A673 (cell line): Measurements from ENCODE around the gene DUS2. TPM values are rescaled to one million over a fixed set of nuclear protein-coding genes. Genes with fewer than 3 reads are reported as not detected.

Experiments used
- BruUV-seq: library from RNA; stranded (reverse); fragments of 400-500 nt; replicated peaks from 2 replicates; lab custom pipeline; 2021; lab: Mats Ljungman, UMichigan
- CTCF ChIA-PET: fragments of 300-600 bp; sonication (Branson Sonifier 250); formaldehyde crosslinking; loops from one replicate; lab custom pipeline; 2022; ENCODE audit warnings: antibody characterized with exemption; lab: Charles Lee
- POLR2A ChIA-PET: fragments of 300-600 bp; sonication (Branson Sonifier 250); formaldehyde crosslinking; loops from one replicate; lab custom pipeline; 2022; ENCODE audit warnings: antibody characterized with exemption; ENCODE audit not compliant: low non-redundant PET; lab: Charles Lee
- DNase-seq: peaks from one replicate; pipeline ENCODE4 v3.0.0-alpha.2; 2015; ENCODE audit warnings: low spot score
- H3K27ac ChIP-seq: fragments of 200-600 bp; sonication (generic); 2 replicates; pipeline ENCODE4 v1.5.1; 2016; ENCODE audit warnings: mixed run types, low read depth, mild to moderate bottlenecking, mixed read lengths, antibody characterized with exemption, low read length; ENCODE audit not compliant: poor library complexity, severe bottlenecking
- H3K27me3 ChIP-seq: fragments of 200-600 bp; sonication (generic); replicated peaks from 2 replicates; pipeline ENCODE4 v1.6.1; 2017; ENCODE audit warnings: mixed run types, low read depth, mild to moderate bottlenecking, mixed read lengths, antibody characterized with exemption, low read length; ENCODE audit not compliant: insufficient read depth, poor library complexity
- H3K36me3 ChIP-seq: fragments of 200-600 bp; sonication (generic); 2 replicates; pipeline ENCODE4 v1.6.1; 2016; ENCODE audit warnings: mixed run types, mild to moderate bottlenecking, mixed read lengths, antibody characterized with exemption, low read length; ENCODE audit not compliant: insufficient read depth, poor library complexity, severe bottlenecking
- H3K4me1 ChIP-seq: fragments of 200-600 bp; sonication (generic); 2 replicates; pipeline ENCODE4 v1.6.1; 2017; ENCODE audit warnings: mixed run types, mild to moderate bottlenecking, mixed read lengths, antibody characterized with exemption, low read length; ENCODE audit not compliant: insufficient read depth, poor library complexity, severe bottlenecking
- H3K4me3 ChIP-seq: fragments of 200-600 bp; sonication (generic); 2 replicates; pipeline ENCODE4 v1.5.1; 2016; ENCODE audit warnings: low read depth, mixed run types, mild to moderate bottlenecking, mixed read lengths, low read length; ENCODE audit not compliant: poor library complexity, severe bottlenecking
- H3K9me3 ChIP-seq: fragments of 200-600 bp; sonication (generic); 2 replicates; pipeline ENCODE4 v1.6.1; 2016; ENCODE audit warnings: mixed run types, low read depth, mild to moderate bottlenecking, mixed read lengths, antibody characterized with exemption, low read length; ENCODE audit not compliant: poor library complexity, severe bottlenecking
- EZH2 ChIP-seq: fragments of 200-600 bp; sonication (generic); IDR thresholded peaks from 2 replicates; pipeline ENCODE4 v1.6.1; 2017; ENCODE audit warnings: borderline replicate concordance, low read depth, mild to moderate bottlenecking, mixed read lengths, antibody characterized with exemption, low read length; ENCODE audit not compliant: poor library complexity, severe bottlenecking
- intact Hi-C: fragments of 100-400 bp; cut with micrococcal nuclease; formaldehyde crosslinking; loops from one replicate; pipeline ENCODE4 v1.10.0; 2022; ENCODE audit not compliant: unreplicated experiment
- total RNA-seq: library from RNA; stranded (reverse); gene quantifications from 2 replicates; pipeline ENCODE4 v1.2.3, GENCODE V29; 2021
- TF ChIP-seq, protein P1 (sequence below): fragments of 300-800, 200-600 bp; sonication (generic); conservative IDR thresholded peaks from 2 replicates; pipeline ENCODE4 v1.5.1; 2017; ENCODE audit warnings: low read depth, mild to moderate bottlenecking, antibody characterized with exemption, low read length, moderate library complexity, mixed read lengths

Gene DUS2
- total RNA-seq, 1 experiment from 2014 or later, result 19.7 TPM

DNA sequence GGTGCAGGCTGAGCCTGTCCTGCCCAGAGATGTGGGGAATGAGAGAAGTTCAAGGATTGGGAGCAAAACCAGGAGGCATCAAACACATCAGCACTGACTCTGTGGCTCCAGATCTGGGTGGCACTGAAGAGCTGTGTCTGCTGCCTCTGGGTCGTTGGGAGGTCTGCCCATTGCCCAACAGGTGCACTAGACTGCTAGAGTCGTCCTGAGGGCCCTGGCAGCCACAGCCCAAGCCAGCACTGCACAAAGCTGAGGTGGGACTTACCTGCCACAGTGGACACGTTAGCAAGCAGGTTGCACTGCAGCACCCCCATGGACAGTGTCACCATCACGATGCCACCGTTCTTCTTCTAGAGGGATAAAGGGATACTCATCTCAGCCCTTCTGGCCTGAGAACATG, 46.1 kb upstream of the DUS2 start:
- ChIA-PET POLR2A (no interaction called here), CTCF (no interaction called here)
- intact Hi-C loops, result no loop called here
- no peaks in the 10 kb centered on the region for H3K9me3 ChIP-seq
- BruUV-seq, result no TSS peak
- H3K27ac ChIP-seq, result no peak overlapping the region
- H3K27me3 ChIP-seq, result no peaks in the 10 kb centered on the region
- no peak overlapping the region for H3K4me3 ChIP-seq
- no peaks in the 10 kb centered on the region for H3K4me1 ChIP-seq
- no peak for TF ChIP-seq EZH2
- TF ChIP-seq, protein P1, sequence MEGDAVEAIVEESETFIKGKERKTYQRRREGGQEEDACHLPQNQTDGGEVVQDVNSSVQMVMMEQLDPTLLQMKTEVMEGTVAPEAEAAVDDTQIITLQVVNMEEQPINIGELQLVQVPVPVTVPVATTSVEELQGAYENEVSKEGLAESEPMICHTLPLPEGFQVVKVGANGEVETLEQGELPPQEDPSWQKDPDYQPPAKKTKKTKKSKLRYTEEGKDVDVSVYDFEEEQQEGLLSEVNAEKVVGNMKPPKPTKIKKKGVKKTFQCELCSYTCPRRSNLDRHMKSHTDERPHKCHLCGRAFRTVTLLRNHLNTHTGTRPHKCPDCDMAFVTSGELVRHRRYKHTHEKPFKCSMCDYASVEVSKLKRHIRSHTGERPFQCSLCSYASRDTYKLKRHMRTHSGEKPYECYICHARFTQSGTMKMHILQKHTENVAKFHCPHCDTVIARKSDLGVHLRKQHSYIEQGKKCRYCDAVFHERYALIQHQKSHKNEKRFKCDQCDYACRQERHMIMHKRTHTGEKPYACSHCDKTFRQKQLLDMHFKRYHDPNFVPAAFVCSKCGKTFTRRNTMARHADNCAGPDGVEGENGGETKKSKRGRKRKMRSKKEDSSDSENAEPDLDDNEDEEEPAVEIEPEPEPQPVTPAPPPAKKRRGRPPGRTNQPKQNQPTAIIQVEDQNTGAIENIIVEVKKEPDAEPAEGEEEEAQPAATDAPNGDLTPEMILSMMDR, result no peak
- no peaks in the 10 kb centered on the region for H3K36me3 ChIP-seq
- no peak for DNase-seq

- H3K27me3 ChIP-seq, result no peaks in the 10 kb centered on the region
- intact Hi-C loops, result no loop called here
- no peak overlapping the region for H3K27ac ChIP-seq
- no TSS peak for BruUV-seq
- ChIA-PET POLR2A (no interaction called here), CTCF (no interaction called here)
- H3K4me1 ChIP-seq, result no peaks in the 10 kb centered on the region
- H3K36me3 ChIP-seq, result no peaks in the 10 kb centered on the region
- no peak overlapping the region for H3K4me3 ChIP-seq
- TF ChIP-seq EZH2, result no peak
- TF ChIP-seq, protein P1, result no peak
- no peaks in the 10 kb centered on the region for H3K9me3 ChIP-seq
- no peak for DNase-seq
Measured at GRCh38 chr16:67977469-67978227, 45.4 kb upstream of the DUS2 start.

DNA sequence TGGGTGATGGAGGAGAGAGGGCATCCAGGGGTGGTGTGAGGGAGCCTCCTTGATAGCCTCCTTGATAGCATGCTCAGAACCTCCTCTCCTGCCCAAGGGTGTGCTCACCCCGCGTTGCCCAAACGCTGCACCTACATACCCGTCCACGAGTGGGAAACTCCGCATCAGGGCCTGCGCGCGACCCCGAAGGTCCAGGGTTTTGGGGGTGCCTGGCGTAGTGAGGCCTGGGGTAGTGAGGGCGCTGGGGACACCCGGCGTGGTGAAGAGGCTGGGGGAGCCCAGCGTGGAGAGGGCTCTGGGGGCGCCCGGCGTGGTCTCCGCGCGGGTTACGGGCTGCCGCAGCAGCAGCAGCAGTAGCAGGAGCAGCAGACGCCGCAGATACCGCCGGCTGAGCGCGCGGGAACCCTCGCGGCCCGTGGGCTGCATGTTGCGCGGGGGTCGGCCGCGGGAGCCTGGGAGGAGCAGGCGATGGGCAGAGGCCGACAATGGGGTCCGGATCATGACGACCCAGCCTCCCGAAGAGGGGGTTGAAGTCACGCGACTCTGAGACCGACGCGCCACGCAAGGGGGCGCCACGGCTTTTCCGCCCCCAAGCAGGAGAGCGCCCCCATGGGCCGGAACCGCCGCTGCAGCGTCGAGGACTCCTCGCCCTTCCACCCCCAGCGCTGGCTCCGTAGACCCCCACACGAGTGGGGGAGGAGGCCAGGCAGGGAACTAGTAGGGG, 43.0 kb upstream of the DUS2 start, which contains the start of gene DPEP3:
Gene DPEP3 (minus strand): TSS at position 545 of the 724 bp plus-strand sequence. CDS start 119 bp downstream, at position 426.
- intact Hi-C loops, result no loop called here
- ChIA-PET POLR2A (no interaction called here), CTCF (no interaction called here)
- BruUV-seq, result no TSS peak
- Histone ChIP-seq H3K4me3 (no peak within 1 kb of the TSS), H3K27ac (no peak within 1 kb of the TSS), H3K36me3 (no peaks in the 10 kb centered on the region), H3K9me3 (no peaks in the 10 kb centered on the region), H3K27me3 (no peaks in the 10 kb centered on the region), H3K4me1 (no peaks in the 10 kb centered on the region)
- no peak for DNase-seq
- TF ChIP-seq, protein P1, result peak; percentile 38; the same call in 1 of the 2 replicates
- TF ChIP-seq EZH2, result no peak
